GM23338 (cell line): ENCODE results near the gene RTP5. TPM values are rescaled to one million over a fixed set of nuclear protein-coding genes. Genes with fewer than 3 reads are reported as not detected.

Source experiments
- ATAC-seq: fragments of 200-7000 bp; cut with Tn5 transposase; 3 replicates; pipeline ENCODE4 v1.9.1; 2020
- DNase-seq: peaks from one replicate; pipeline ENCODE4 v3.0.0-alpha.2; 2015; ENCODE audit warnings: low spot score
- H2AFZ ChIP-seq: fragments of 200-600 bp; sonication (generic); 2 replicates; pipeline ENCODE4 v1.8.0; 2016; ENCODE audit warnings: antibody characterized with exemption, mild to moderate bottlenecking, moderate library complexity
- H3F3A ChIP-seq: fragments of 200-600 bp; sonication (generic); replicated peaks from 2 replicates; pipeline ENCODE4 v1.8.0; 2017; ENCODE audit warnings: antibody characterized with exemption, mixed run types, low read depth
- H3K27ac ChIP-seq: fragments of 200-600 bp; sonication (generic); 2 replicates; pipeline ENCODE4 v1.6.1; 2016; ENCODE audit warnings: low read depth
- H3K27me3 ChIP-seq: fragments of 200-600 bp; sonication (generic); 2 replicates; pipeline ENCODE4 v1.8.0; 2016; ENCODE audit warnings: mild to moderate bottlenecking, mixed run types, moderate library complexity; ENCODE audit not compliant: insufficient read depth
- H3K36me3 ChIP-seq: fragments of 200-600 bp; sonication (generic); 2 replicates; pipeline ENCODE4 v1.8.0; 2016; ENCODE audit warnings: mild to moderate bottlenecking; ENCODE audit not compliant: insufficient read depth
- H3K4me1 ChIP-seq: fragments of 200-600 bp; sonication (generic); 2 replicates; pipeline ENCODE4 v1.8.0; 2016; ENCODE audit warnings: mild to moderate bottlenecking, moderate library complexity; ENCODE audit not compliant: insufficient read depth
- H3K4me2 ChIP-seq: fragments of 200-600 bp; sonication (generic); 2 replicates; pipeline ENCODE4 v1.7.1; 2017; ENCODE audit warnings: mixed run types
- H3K4me3 ChIP-seq: fragments of 200-600 bp; sonication (generic); 2 replicates; pipeline ENCODE4 v1.6.1; 2016; ENCODE audit warnings: mixed run types
- H3K79me2 ChIP-seq: fragments of 200-600 bp; sonication (generic); replicated peaks from 2 replicates; pipeline ENCODE4 v1.8.0; 2017; ENCODE audit warnings: mild to moderate bottlenecking; ENCODE audit not compliant: insufficient read depth
- H3K9me2 ChIP-seq: fragments of 200-600 bp; sonication (generic); 2 replicates; pipeline ENCODE4 v1.8.0; 2017; ENCODE audit not compliant: insufficient read depth
- H4K20me1 ChIP-seq: fragments of 200-600 bp; sonication (generic); replicated peaks from 2 replicates; pipeline ENCODE4 v1.8.0; 2017; ENCODE audit warnings: mild to moderate bottlenecking; ENCODE audit not compliant: insufficient read depth
- H3K27ac Mint-ChIP-seq: 2 replicates; pipeline ENCODE4 v1.8.0; 2020; ENCODE audit warnings: inconsistent platforms, mild to moderate bottlenecking, moderate library complexity, mixed read lengths
- H3K27me3 Mint-ChIP-seq: 3 replicates; pipeline ENCODE4 v1.8.0; 2022; ENCODE audit warnings: low read depth, mild to moderate bottlenecking, moderate library complexity, mixed read lengths, inconsistent platforms; ENCODE audit not compliant: insufficient read depth, poor library complexity
- H3K36me3 Mint-ChIP-seq: 3 replicates; pipeline ENCODE4 v1.8.0; 2021; ENCODE audit warnings: low read depth, mild to moderate bottlenecking, inconsistent platforms, moderate library complexity, mixed read lengths
- H3K4me1 Mint-ChIP-seq: 3 replicates; pipeline ENCODE4 v1.8.0; 2020; ENCODE audit warnings: mild to moderate bottlenecking, inconsistent platforms, mixed read lengths
- H3K4me3 Mint-ChIP-seq: 3 replicates; pipeline ENCODE4 v1.8.0; 2021; ENCODE audit warnings: moderate library complexity, mild to moderate bottlenecking, inconsistent platforms, mixed read lengths
- H3K9me3 Mint-ChIP-seq: 3 replicates; pipeline ENCODE4 v1.8.0; 2020; ENCODE audit warnings: moderate library complexity, mild to moderate bottlenecking, inconsistent platforms, mixed read lengths
- CREB1 ChIP-seq: fragments of 250-450 bp; sonication (Bioruptor Pico); IDR thresholded peaks from 2 replicates; pipeline ENCODE4 v1.5.0; 2020; ENCODE audit warnings: low read depth, mild to moderate bottlenecking, moderate library complexity
- CTCF ChIP-seq, 2 experiments: fragments of 200-600 bp in 1 of 2; sonication (generic) in 1 of 2; conservative IDR thresholded peaks; 2 replicates each; pipeline versions ENCODE4 v1.5.1 to v1.6.1; 2016 to 2017; ENCODE audit warnings: antibody characterized with exemption in 2 of 2, low read depth in 2 of 2, mild to moderate bottlenecking in 2 of 2, moderate library complexity in 1 of 2
- ETS1 ChIP-seq: IDR thresholded peaks from 2 replicates; pipeline ENCODE4 v1.6.1; 2016; ENCODE audit warnings: antibody characterized with exemption
- EZH2 ChIP-seq: fragments of 200-600 bp; sonication (generic); IDR thresholded peaks from one replicate; pipeline ENCODE4 v1.8.0; 2017; ENCODE audit warnings: antibody characterized with exemption, mild to moderate bottlenecking, low read depth; ENCODE audit not compliant: unreplicated experiment
- EZH2phosphoT487 ChIP-seq: fragments of 200-600 bp; sonication (generic); IDR thresholded peaks from one replicate; pipeline ENCODE4 v1.8.1; 2018; ENCODE audit warnings: antibody characterized with exemption; ENCODE audit not compliant: unreplicated experiment
- JUNB ChIP-seq: IDR thresholded peaks from one replicate; pipeline ENCODE4 v1.6.1; 2016; ENCODE audit warnings: antibody characterized with exemption; ENCODE audit not compliant: unreplicated experiment
- NANOG ChIP-seq: IDR thresholded peaks from 2 replicates; pipeline ENCODE4 v1.6.1; 2016; ENCODE audit warnings: antibody characterized with exemption, borderline replicate concordance
- POLR2AphosphoS5 ChIP-seq: IDR thresholded peaks from 2 replicates; pipeline ENCODE4 v1.6.1; 2016; ENCODE audit warnings: antibody characterized with exemption, low read depth
- REST ChIP-seq: IDR thresholded peaks from one replicate; pipeline ENCODE4 v1.6.1; 2018; ENCODE audit warnings: antibody characterized with exemption; ENCODE audit not compliant: unreplicated experiment
- STAT1 ChIP-seq: IDR thresholded peaks from one replicate; pipeline ENCODE4 v1.6.1; 2016; ENCODE audit warnings: antibody characterized with exemption; ENCODE audit not compliant: unreplicated experiment
- ZNF114 ChIP-seq: fragments of 250-450 bp; sonication (Bioruptor Pico); IDR thresholded peaks from 2 replicates; pipeline ENCODE4 v1.5.0; 2020; ENCODE audit warnings: mild to moderate bottlenecking, moderate library complexity
- ZNF331 ChIP-seq: fragments of 250-450 bp; sonication (Bioruptor Pico); IDR thresholded peaks from 2 replicates; pipeline ENCODE4 v1.5.0; 2020; ENCODE audit warnings: low read depth, mild to moderate bottlenecking, moderate library complexity
- ZNF462 ChIP-seq: fragments of 250-450 bp; sonication (Bioruptor Pico); IDR thresholded peaks from 2 replicates; pipeline ENCODE4 v1.5.0; 2020; ENCODE audit warnings: mild to moderate bottlenecking, moderate library complexity
- polyA plus RNA-seq: library from polyadenylated mRNA; unstranded; fragments of >200 nt; fragmentation: Nextera tagmentation; extraction: Ambion mirVana; gene quantifications from 2 replicates; pipeline ENCODE4 v1.2.1, GENCODE V29; 2016
- total RNA-seq: library from RNA; depleted of rRNA; stranded (reverse); fragments of >200 nt; shearing (Covaris generic); gene quantifications from 2 replicates; pipeline ENCODE4 v1.2.3, GENCODE V29; 2014

Gene RTP5
- total and polyA plus RNA-seq, 2 experiments from 2014 or later = not detected

- ATAC-seq = no peak
- DNase-seq = no peak
- Histone ChIP-seq H3K4me1 (no peaks in the 10 kb centered on the region; the same call in 1 of the 2 replicates), H3K9me2 (no peaks in the 10 kb centered on the region), H3K79me2 (no peaks in the 10 kb centered on the region), H3K4me2 (no peak overlapping the region), H4K20me1 (no peaks in the 10 kb centered on the region), H3K27ac (no peak overlapping the region), H3K4me3 (no peak overlapping the region), H3K36me3 (no peaks in the 10 kb centered on the region), H3K27me3 (no peaks in the 10 kb centered on the region), H3F3A (no peaks in the 10 kb centered on the region), H2AFZ (no peak overlapping the region)
- peaks cover 15% of the 10 kb centered on the region for H3K27me3 Mint-ChIP-seq
- peaks cover 18% of the 10 kb centered on the region for H3K9me3 Mint-ChIP-seq
- no peak overlapping the region for H3K4me3 Mint-ChIP-seq
- TF ChIP-seq REST (no peak), EZH2phosphoT487 (no peak), POLR2AphosphoS5 (no peak), ZNF114 (CRISPR knock-in tag) (no peak), ZNF331 (CRISPR knock-in tag) (no peak), CTCF (conservative IDR thresholded peaks at IDR 0.05; ENCODE audit: low read depth in 2 of 2) (no peak), CREB1 (no peak), ETS1 (no peak), NANOG (no peak), EZH2 (no peak), STAT1 (no peak), ZNF462 (CRISPR knock-in tag) (no peak), JUNB (no peak)
- H3K4me1 Mint-ChIP-seq = no peaks in the 10 kb centered on the region
- H3K36me3 Mint-ChIP-seq = peaks cover 10% of the 10 kb centered on the region; the same call in 2 of the 3 replicates
- H3K27ac Mint-ChIP-seq = no peak overlapping the region
Observed at GRCh38 chr2:241874277-241874925, 4.9 kb downstream of the RTP5 start.
